Measurements from ENCODE around the gene CEACAM16.
A peak's percentile ranks its signal among the peaks of the same experiment; 100 is the strongest.

CEACAM16 gene

GRCh38 chr19:44702551-44703176, 3.7 kb downstream of the CEACAM16 start:
- no peaks in the 10 kb centered on the region for H3K9me3 ChIP-seq (ENCODE audit: control insufficient read depth, insufficient read depth, low read depth, low read length)
- H3K36me3 ChIP-seq (ENCODE audit: control insufficient read depth in 2 of 2, insufficient read depth in 1 of 2, low read length in 2 of 2): no peaks in the 10 kb centered on the region
- no peak overlapping the region for H3K4me3 ChIP-seq (ENCODE audit: low read depth, low read length)
- ChIA-PET POLR2A (no interaction called here), CTCF (interaction anchor here (0.6 to 1.8 kb wide), 5 partner anchors 12 to 132 kb away, joined by 3 to 8 read pairs (median 4); no protein-coding TSS in a partner anchor)
- TF ChIP-seq ZNF776 (tag by site-specific recombination; IDR thresholded peaks at IDR 0.05; ENCODE audit: borderline replicate concordance): no peak
- TF ChIP-seq ZNF112 (tag by site-specific recombination; IDR thresholded peaks at IDR 0.05): no peak
- no peak for TF ChIP-seq OVOL3 (tag by site-specific recombination; IDR thresholded peaks at IDR 0.05)
- 0 out of 2 replicates have a peak, but pooled peaks have one; percentile 61 for TF ChIP-seq ZNF792 (tag by site-specific recombination; IDR thresholded peaks at IDR 0.05)
- TF ChIP-seq ZFHX2 (tag by site-specific recombination; conservative IDR thresholded peaks at IDR 0.05): no peak
- no peak overlapping the region for H3K27ac ChIP-seq (ENCODE audit: extremely low read depth, low read depth, low read length)
- H3K4me1 ChIP-seq (ENCODE audit: control insufficient read depth, insufficient read depth, low read length): no peaks in the 10 kb centered on the region

DNA sequence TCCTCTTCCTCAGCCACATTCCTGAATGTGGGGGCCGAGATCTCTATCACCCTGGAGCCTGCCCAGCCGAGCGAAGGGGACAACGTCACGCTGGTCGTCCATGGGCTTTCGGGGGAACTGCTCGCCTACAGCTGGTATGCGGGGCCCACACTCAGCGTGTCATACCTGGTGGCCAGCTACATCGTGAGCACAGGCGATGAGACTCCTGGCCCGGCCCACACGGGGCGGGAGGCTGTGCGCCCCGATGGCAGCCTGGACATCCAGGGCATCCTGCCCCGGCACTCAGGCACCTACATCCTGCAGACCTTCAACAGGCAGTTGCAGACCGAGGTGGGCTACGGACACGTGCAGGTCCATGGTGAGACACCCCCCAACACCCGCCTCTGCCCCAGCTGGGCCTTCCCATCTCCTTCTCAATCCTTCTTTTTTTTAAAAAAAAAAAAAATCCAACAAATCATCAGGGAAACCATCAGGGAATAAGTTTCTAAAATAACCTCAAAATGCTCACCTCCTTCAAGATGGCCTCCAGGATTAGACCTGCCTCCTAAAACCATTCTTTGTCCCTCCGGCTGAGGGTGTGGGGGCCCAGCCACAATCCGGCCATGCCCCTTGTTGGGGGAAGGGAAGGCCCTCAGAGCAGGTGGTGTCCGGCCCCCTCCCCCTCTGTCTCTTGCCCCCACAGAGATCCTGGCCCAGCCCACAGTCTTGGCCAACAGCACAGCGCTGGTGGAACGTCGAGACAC, 4.6 kb downstream of the CEACAM16 start:
- CTCF ChIA-PET: interaction anchor here (0.6 kb wide), 1 partner anchor 124 kb away, joined by 4 read pairs; no protein-coding TSS in a partner anchor
- no peak overlapping the region for H3K27ac ChIP-seq (ENCODE audit: extremely low read depth, low read depth, low read length)
- POLR2A ChIA-PET: no interaction called here
- no peaks in the 10 kb centered on the region for H3K4me1 ChIP-seq (ENCODE audit: control insufficient read depth, insufficient read depth, low read length)
- H3K4me3 ChIP-seq (ENCODE audit: low read depth, low read length): no peak overlapping the region
- H3K36me3 ChIP-seq (ENCODE audit: control insufficient read depth in 2 of 2, insufficient read depth in 1 of 2, low read length in 2 of 2): no peaks in the 10 kb centered on the region
- TF ChIP-seq ZFP3 (tag by site-specific recombination; IDR thresholded peaks at IDR 0.05; ENCODE audit: low read depth): no peak
- no peak for TF ChIP-seq GLIS2 (tag by site-specific recombination; IDR thresholded peaks at IDR 0.05)
- TF ChIP-seq, protein P1, sequence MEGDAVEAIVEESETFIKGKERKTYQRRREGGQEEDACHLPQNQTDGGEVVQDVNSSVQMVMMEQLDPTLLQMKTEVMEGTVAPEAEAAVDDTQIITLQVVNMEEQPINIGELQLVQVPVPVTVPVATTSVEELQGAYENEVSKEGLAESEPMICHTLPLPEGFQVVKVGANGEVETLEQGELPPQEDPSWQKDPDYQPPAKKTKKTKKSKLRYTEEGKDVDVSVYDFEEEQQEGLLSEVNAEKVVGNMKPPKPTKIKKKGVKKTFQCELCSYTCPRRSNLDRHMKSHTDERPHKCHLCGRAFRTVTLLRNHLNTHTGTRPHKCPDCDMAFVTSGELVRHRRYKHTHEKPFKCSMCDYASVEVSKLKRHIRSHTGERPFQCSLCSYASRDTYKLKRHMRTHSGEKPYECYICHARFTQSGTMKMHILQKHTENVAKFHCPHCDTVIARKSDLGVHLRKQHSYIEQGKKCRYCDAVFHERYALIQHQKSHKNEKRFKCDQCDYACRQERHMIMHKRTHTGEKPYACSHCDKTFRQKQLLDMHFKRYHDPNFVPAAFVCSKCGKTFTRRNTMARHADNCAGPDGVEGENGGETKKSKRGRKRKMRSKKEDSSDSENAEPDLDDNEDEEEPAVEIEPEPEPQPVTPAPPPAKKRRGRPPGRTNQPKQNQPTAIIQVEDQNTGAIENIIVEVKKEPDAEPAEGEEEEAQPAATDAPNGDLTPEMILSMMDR (tag by site-specific recombination; IDR thresholded peaks at IDR 0.05): no peak
- no peak for TF ChIP-seq ZNF280C (tag by site-specific recombination; IDR thresholded peaks at IDR 0.05)
- TF ChIP-seq ZNF223 (tag by site-specific recombination; IDR thresholded peaks at IDR 0.05): no peak
- no peak for TF ChIP-seq ZNF362 (tag by site-specific recombination; IDR thresholded peaks at IDR 0.05)
- no peak for TF ChIP-seq IKZF3 (tag by site-specific recombination; IDR thresholded peaks at IDR 0.05)
- no peaks in the 10 kb centered on the region for H3K9me3 ChIP-seq (ENCODE audit: control insufficient read depth, insufficient read depth, low read depth, low read length)

DNA sequence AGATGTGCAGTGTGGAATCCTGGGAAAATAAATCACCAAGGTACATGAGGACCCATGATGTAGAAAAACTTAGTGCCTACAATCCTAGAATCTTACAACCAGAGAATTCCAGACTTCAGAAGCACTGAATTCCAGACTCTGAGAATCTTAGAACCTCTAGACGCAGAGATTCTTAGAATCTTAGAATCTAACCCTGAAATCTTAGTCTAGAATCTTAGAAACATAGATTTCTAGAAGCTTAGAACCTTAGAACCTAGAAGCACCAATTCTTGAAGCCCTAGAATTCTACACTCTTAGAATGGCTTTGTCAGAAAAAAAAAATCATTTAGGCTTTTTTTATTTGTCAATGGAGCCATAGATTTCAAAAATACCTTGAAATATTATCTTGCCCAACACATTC, 6.0 kb downstream of the CEACAM16 start:
- H3K27ac ChIP-seq (ENCODE audit: extremely low read depth, low read depth, low read length): no peak overlapping the region
- TF ChIP-seq HOXD13 (CRISPR knock-in tag; IDR thresholded peaks at IDR 0.05; ENCODE audit: borderline replicate concordance): no peak
- no peak for TF ChIP-seq ZNF654 (tag by site-specific recombination; IDR thresholded peaks at IDR 0.05; ENCODE audit: low read depth)
- no peak for TF ChIP-seq ZNF132 (tag by site-specific recombination; IDR thresholded peaks at IDR 0.05; ENCODE audit: borderline replicate concordance)
- TF ChIP-seq ZNF561 (tag by site-specific recombination; IDR thresholded peaks at IDR 0.05; ENCODE audit: borderline replicate concordance): no peak
- TF ChIP-seq, protein P2, sequence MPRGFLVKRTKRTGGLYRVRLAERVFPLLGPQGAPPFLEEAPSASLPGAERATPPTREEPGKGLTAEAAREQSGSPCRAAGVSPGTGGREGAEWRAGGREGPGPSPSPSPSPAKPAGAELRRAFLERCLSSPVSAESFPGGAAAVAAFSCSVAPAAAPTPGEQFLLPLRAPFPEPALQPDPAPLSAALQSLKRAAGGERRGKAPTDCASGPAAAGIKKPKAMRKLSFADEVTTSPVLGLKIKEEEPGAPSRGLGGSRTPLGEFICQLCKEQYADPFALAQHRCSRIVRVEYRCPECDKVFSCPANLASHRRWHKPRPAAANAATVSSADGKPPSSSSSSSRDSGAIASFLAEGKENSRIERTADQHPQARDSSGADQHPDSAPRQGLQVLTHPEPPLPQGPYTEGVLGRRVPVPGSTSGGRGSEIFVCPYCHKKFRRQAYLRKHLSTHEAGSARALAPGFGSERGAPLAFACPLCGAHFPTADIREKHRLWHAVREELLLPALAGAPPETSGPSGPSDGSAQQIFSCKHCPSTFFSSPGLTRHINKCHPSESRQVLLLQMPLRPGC (tag by site-specific recombination; IDR thresholded peaks at IDR 0.05): no peak
- H3K4me1 ChIP-seq (ENCODE audit: control insufficient read depth, insufficient read depth, low read length): no peaks in the 10 kb centered on the region
- no peak overlapping the region for H3K4me3 ChIP-seq (ENCODE audit: low read depth, low read length)
- no peaks in the 10 kb centered on the region for H3K9me3 ChIP-seq (ENCODE audit: control insufficient read depth, insufficient read depth, low read depth, low read length)
- H3K36me3 ChIP-seq (ENCODE audit: control insufficient read depth in 2 of 2, insufficient read depth in 1 of 2, low read length in 2 of 2): no peaks in the 10 kb centered on the region
- ChIA-PET POLR2A (no interaction called here), CTCF (interaction anchor here (0.9 to 2.5 kb wide), 3 partner anchors 16 to 19 kb away, joined by 3 to 12 read pairs (median 4); no protein-coding TSS in a partner anchor)
